SK-N-SH (cell line): Measurements from ENCODE around the gene RAB3IL1. TPM values are rescaled to one million over a fixed set of nuclear protein-coding genes. Genes with fewer than 3 reads are reported as not detected.

ENCODE experiments used
- CTCF ChIA-PET: fragments of 300-600, 350-600 bp; formaldehyde crosslinking; extraction: SDS; loops from one replicate; lab custom pipeline; 2021; lab: Yijun Ruan, JAX
- POLR2A ChIA-PET: fragments of 350-600 bp; sonication (Branson Sonifier 250); formaldehyde crosslinking; extraction: SDS; loops from one replicate; lab custom pipeline; 2020; ENCODE audit warnings: antibody characterized with exemption, inconsistent platforms; lab: Yijun Ruan, JAX
- DNase-seq: peaks from one replicate; pipeline ENCODE4 v3.0.0; 2012
- H2AFZ ChIP-seq: fragments of 200-600 bp; sonication (generic); 2 replicates; pipeline ENCODE4 v1.8.1; 2016; ENCODE audit warnings: antibody characterized with exemption, mild to moderate bottlenecking, low read depth
- H3F3A ChIP-seq: fragments of 200-600 bp; sonication (generic); replicated peaks from 2 replicates; pipeline ENCODE3; 2016; ENCODE audit warnings: antibody characterized with exemption, mild to moderate bottlenecking; ENCODE audit not compliant: insufficient read depth
- H3K27ac ChIP-seq, 2 experiments: fragments of 200-500 bp in 1 of 2; fragments of 200-600 bp in 1 of 2; sonication (Bioruptor generic) in 1 of 2; sonication (generic), shearing (Covaris generic) in 1 of 2; 2 replicates each; pipeline versions ENCODE4 v1.5.1 to v1.6.1; 2014 to 2016; ENCODE audit warnings: low read depth in 2 of 2, inconsistent platforms in 1 of 2, low read length in 1 of 2, mild to moderate bottlenecking in 1 of 2, mixed read lengths in 1 of 2
- H3K27me3 ChIP-seq: fragments of 200-600 bp; sonication (generic), shearing (Covaris generic); 2 replicates; pipeline ENCODE4 v1.6.1; 2016; ENCODE audit warnings: mixed run types; ENCODE audit not compliant: insufficient read depth
- H3K36me3 ChIP-seq, 2 experiments: fragments of 200-500 bp in 1 of 2; fragments of 200-600 bp in 1 of 2; sonication (Bioruptor generic) in 1 of 2; sonication (generic) in 1 of 2; replicated peaks in 1 of 2; 2 replicates each; pipeline versions ENCODE3 to v1.5.1; 2014 to 2016; ENCODE audit warnings: low read length in 1 of 2, mild to moderate bottlenecking in 1 of 2; ENCODE audit not compliant: insufficient read depth in 2 of 2, control insufficient read depth in 1 of 2
- H3K4me1 ChIP-seq, 2 experiments: fragments of 200-500 bp in 1 of 2; fragments of 200-600 bp in 1 of 2; sonication (Bioruptor generic) in 1 of 2; sonication (generic), shearing (Covaris generic) in 1 of 2; 2 replicates each; pipeline versions ENCODE4 v1.5.1 to v1.6.1; 2014 to 2016; ENCODE audit warnings: low read depth in 1 of 2, low read length in 1 of 2, mixed run types in 1 of 2; ENCODE audit not compliant: insufficient read depth in 2 of 2, control insufficient read depth in 1 of 2
- H3K4me2 ChIP-seq: fragments of 200-600 bp; sonication (generic), shearing (Covaris generic); 2 replicates; pipeline ENCODE4 v1.6.1; 2017; ENCODE audit warnings: mixed run types
- H3K4me3 ChIP-seq, 2 experiments: fragments of 200-500 bp in 1 of 2; fragments of 200-600 bp in 1 of 2; sonication (Bioruptor generic) in 1 of 2; sonication (generic), shearing (Covaris generic) in 1 of 2; 2 replicates each; pipeline versions ENCODE4 v1.5.1 to v1.8.1; 2014 to 2016; ENCODE audit warnings: low read depth in 2 of 2, inconsistent platforms in 1 of 2, low read length in 1 of 2, mild to moderate bottlenecking in 1 of 2, mixed read lengths in 1 of 2, moderate library complexity in 1 of 2
- H3K79me2 ChIP-seq: fragments of 200-600 bp; sonication (generic); 2 replicates; pipeline ENCODE4 v1.8.1; 2017; ENCODE audit warnings: mild to moderate bottlenecking; ENCODE audit not compliant: insufficient read depth
- H3K9ac ChIP-seq: fragments of 200-600 bp; sonication (generic); 2 replicates; pipeline ENCODE4 v1.6.1; 2017; ENCODE audit warnings: mixed run types
- H3K9me2 ChIP-seq: fragments of 200-600 bp; sonication (generic); 2 replicates; pipeline ENCODE4 v1.6.1; 2017; ENCODE audit warnings: mixed run types
- H3K9me3 ChIP-seq: fragments of 200-600 bp; sonication (generic); 2 replicates; pipeline ENCODE4 v1.6.1; 2017; ENCODE audit warnings: mixed run types, mild to moderate bottlenecking, moderate library complexity
- H4K20me1 ChIP-seq: fragments of 200-600 bp; sonication (generic); 2 replicates; pipeline ENCODE4 v1.6.1; 2017; ENCODE audit warnings: mild to moderate bottlenecking, mixed run types; ENCODE audit not compliant: insufficient read depth
- CHD2 ChIP-seq: fragments of 150-350 bp; IDR thresholded peaks from 2 replicates; pipeline ENCODE4 v1.6.1; 2018; ENCODE audit warnings: low read length; ENCODE audit not compliant: partially characterized antibody
- ELF1 ChIP-seq: IDR thresholded peaks from 2 replicates; pipeline ENCODE4 v1.4.0; 2012
- EP300 ChIP-seq, 2 experiments: IDR thresholded peaks; 2 replicates each; pipeline versions ENCODE4 v1.4.0 to v1.6.1; 2012; ENCODE audit warnings: borderline replicate concordance in 1 of 2, low read depth in 1 of 2, low read length in 1 of 2
- EZH2phosphoT487 ChIP-seq: fragments of 200-600 bp; sonication (generic); IDR thresholded peaks from 2 replicates; pipeline ENCODE4 v1.6.1; 2017; ENCODE audit warnings: low read depth, mixed run types, mild to moderate bottlenecking, antibody characterized with exemption, moderate library complexity, borderline replicate concordance
- MEF2A ChIP-seq: IDR thresholded peaks from 2 replicates; pipeline ENCODE4 v1.4.0; 2012; ENCODE audit warnings: low read depth, borderline replicate concordance
- NFIC ChIP-seq: IDR thresholded peaks from 2 replicates; pipeline ENCODE4 v1.4.0; 2012; ENCODE audit warnings: borderline replicate concordance
- NRF1 ChIP-seq: IDR thresholded peaks from 2 replicates; pipeline ENCODE4 v1.6.1; 2012; ENCODE audit warnings: low read depth, mild to moderate bottlenecking, low read length
- POLR2AphosphoS5 ChIP-seq: IDR thresholded peaks from 2 replicates; pipeline ENCODE4 v1.6.1; 2012; ENCODE audit warnings: low read depth, low read length
- RAD21 ChIP-seq: IDR thresholded peaks from 2 replicates; pipeline ENCODE4 v1.6.1; 2012; ENCODE audit warnings: mild to moderate bottlenecking, low read length
- RFX5 ChIP-seq: IDR thresholded peaks from 2 replicates; pipeline ENCODE4 v1.6.1; 2012; ENCODE audit warnings: mild to moderate bottlenecking, improper control_type of control experiment, low read length
- RXRA ChIP-seq: IDR thresholded peaks from 2 replicates; pipeline ENCODE4 v1.4.0; 2012; ENCODE audit warnings: low read depth, mild to moderate bottlenecking, borderline replicate concordance
- SMC3 ChIP-seq: IDR thresholded peaks from 2 replicates; pipeline ENCODE4 v1.6.1; 2012; ENCODE audit warnings: low read depth, low read length, improper control_type of control experiment
- TAF1 ChIP-seq: IDR thresholded peaks from 2 replicates; pipeline ENCODE4 v1.6.1; 2012; ENCODE audit warnings: low read depth, mild to moderate bottlenecking, low read length, moderate library complexity, borderline replicate concordance
- TCF12 ChIP-seq: IDR thresholded peaks from 2 replicates; pipeline ENCODE4 v1.4.0; 2012
- YY1 ChIP-seq: IDR thresholded peaks from 2 replicates; pipeline ENCODE4 v1.4.0; 2012; ENCODE audit warnings: low read depth, mild to moderate bottlenecking
- WGBS: methylation state at CpG from one replicate; pipeline ENCODE4 v1.1.6; 2017; ENCODE audit warnings: low lambda C conversion rate; 5-methylcytosine and 5-hydroxymethylcytosine counted together
- polyA plus RNA-seq, 3 experiments: library from polyadenylated mRNA; depleted of rRNA; stranded (reverse); fragments of >200 nt; gene quantifications; 2 replicates each; pipeline ENCODE4 v1.2.3, GENCODE V29; 2012
- TF ChIP-seq, protein P1 (sequence below): IDR thresholded peaks from 2 replicates; pipeline ENCODE4; 2012
- TF ChIP-seq, protein P2 (sequence below): fragments of 150-350 bp; IDR thresholded peaks from 2 replicates; pipeline ENCODE4 v1.6.1; 2016; ENCODE audit warnings: mild to moderate bottlenecking, low read depth, low read length
- TF ChIP-seq, protein P3 (sequence below): fragments of 200-600 bp; sonication (generic); IDR thresholded peaks from 2 replicates; pipeline ENCODE4 v1.6.1; 2017; ENCODE audit warnings: antibody characterized with exemption, mild to moderate bottlenecking, moderate library complexity
- TF ChIP-seq, protein P4 (sequence below): IDR thresholded peaks from 2 replicates; pipeline ENCODE4 v1.4.0; 2012; ENCODE audit warnings: low read depth, borderline replicate concordance
- TF ChIP-seq, protein P5 (sequence below): IDR thresholded peaks from 2 replicates; pipeline ENCODE4 v1.4.0; 2012; ENCODE audit warnings: low read depth, borderline replicate concordance

Gene RAB3IL1
- polyA plus RNA-seq, 1 of the 3 experiments (the other 2 are of a cell fraction), result 10.2 TPM

DNA sequence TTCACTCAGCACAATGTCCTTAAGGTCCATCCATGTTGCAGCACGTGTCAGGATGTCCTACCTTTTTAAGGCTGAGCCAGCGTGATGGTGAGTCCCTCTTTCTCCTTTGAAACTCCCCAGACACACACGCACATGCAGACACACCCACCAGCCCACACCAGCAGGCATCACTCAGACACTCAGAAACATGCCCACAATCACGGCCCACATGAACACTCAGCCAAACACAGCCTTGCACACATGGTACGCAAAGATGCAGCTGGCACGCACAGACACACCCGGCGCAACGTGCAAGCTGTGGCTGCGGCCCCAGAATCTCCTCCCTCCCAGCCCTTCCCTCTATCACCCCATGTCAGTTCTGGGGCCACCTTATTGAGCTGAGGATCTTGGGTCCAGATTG is 34.0 kb downstream of the RAB3IL1 start:
- Histone ChIP-seq H3F3A (peaks cover 7% of the 10 kb centered on the region), H3K9ac (no peak overlapping the region), H2AFZ (no peak overlapping the region), H4K20me1 (peaks cover 7% of the 10 kb centered on the region; the same call in 1 of the 2 replicates), H3K9me3 (no peaks in the 10 kb centered on the region), H3K9me2 (no peaks in the 10 kb centered on the region), H3K4me3 (no peak overlapping the region), H3K4me2 (no peak overlapping the region), H3K27me3 (no peaks in the 10 kb centered on the region), H3K79me2 (peaks cover 24% of the 10 kb centered on the region; the same call in 1 of the 2 replicates), H3K4me1 (peaks cover 4 to 11% of the 10 kb centered on the region in 2 experiments; a peak in 3 of 4 replicates), H3K36me3 (peaks cover 0 to 5% of the 10 kb centered on the region in 2 experiments), H3K27ac (no peak overlapping the region)
- DNase-seq, result no peak
- 85% methylated on average over 10 of the region's 10 CpGs for WGBS
- CTCF ChIA-PET, result interaction anchor here (1.2 to 6.9 kb wide), 8 partner anchors 8 to 199 kb away, joined by 5 to 64 read pairs (median 14); no protein-coding TSS in a partner anchor
- TF ChIP-seq RAD21 (no peak), RXRA (no peak), RFX5 (no peak)
- TF ChIP-seq, protein P1, sequence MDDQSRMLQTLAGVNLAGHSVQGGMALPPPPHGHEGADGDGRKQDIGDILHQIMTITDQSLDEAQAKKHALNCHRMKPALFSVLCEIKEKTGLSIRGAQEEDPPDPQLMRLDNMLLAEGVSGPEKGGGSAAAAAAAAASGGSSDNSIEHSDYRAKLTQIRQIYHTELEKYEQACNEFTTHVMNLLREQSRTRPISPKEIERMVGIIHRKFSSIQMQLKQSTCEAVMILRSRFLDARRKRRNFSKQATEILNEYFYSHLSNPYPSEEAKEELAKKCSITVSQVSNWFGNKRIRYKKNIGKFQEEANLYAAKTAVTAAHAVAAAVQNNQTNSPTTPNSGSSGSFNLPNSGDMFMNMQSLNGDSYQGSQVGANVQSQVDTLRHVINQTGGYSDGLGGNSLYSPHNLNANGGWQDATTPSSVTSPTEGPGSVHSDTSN, result no peak
- POLR2A ChIA-PET, result no interaction called here

DNA sequence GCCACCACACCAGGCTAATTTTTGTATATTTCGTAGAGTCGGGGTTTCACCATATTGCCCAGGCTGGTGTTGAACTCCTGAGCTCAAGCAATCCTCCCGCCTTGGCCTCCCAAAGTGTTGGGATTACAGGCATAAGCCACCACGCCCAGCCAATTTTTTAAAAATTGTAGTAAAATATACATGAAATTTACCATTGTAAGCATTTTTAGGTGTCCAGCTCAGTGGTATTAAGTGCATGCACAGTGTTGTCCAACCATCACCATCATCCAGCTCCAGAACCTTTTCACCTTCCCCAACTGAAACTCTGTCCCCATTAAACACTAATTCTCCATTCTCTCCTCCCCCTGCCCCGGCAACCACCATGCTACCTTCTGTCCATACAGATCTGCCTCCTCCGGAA is 34.5 kb downstream of the RAB3IL1 start:
- peaks cover under 1 to 11% of the 10 kb centered on the region in 2 experiments; a peak in 3 of 4 replicates for H3K4me1 ChIP-seq
- H3K4me2 ChIP-seq, result no peak overlapping the region
- no peaks in the 10 kb centered on the region for H3K9me2 ChIP-seq
- H3K36me3 ChIP-seq, result peaks cover 0 to 9% of the 10 kb centered on the region in 2 experiments
- POLR2A ChIA-PET, result no interaction called here
- no peak for DNase-seq
- no peak overlapping the region for H3K9ac ChIP-seq
- H3K9me3 ChIP-seq, result no peaks in the 10 kb centered on the region
- CTCF ChIA-PET, result interaction anchor here (1.2 to 6.9 kb wide), 5 partner anchors 15 to 199 kb away, joined by 5 to 64 read pairs (median 19); no protein-coding TSS in a partner anchor
- H3K27me3 ChIP-seq, result no peaks in the 10 kb centered on the region
- H3F3A ChIP-seq, result peaks cover 2% of the 10 kb centered on the region
- H2AFZ ChIP-seq, result no peak overlapping the region
- 77% methylated on average over 6 of the region's 6 CpGs for WGBS
- H3K79me2 ChIP-seq, result peaks cover 23% of the 10 kb centered on the region; the same call in 1 of the 2 replicates
- peaks cover 7% of the 10 kb centered on the region; the same call in 1 of the 2 replicates for H4K20me1 ChIP-seq
- H3K27ac ChIP-seq, result no peak overlapping the region
- no peak overlapping the region for H3K4me3 ChIP-seq
- no peak for TF ChIP-seq NFIC
- TF ChIP-seq ELF1, result no peak
- TF ChIP-seq, protein P2, sequence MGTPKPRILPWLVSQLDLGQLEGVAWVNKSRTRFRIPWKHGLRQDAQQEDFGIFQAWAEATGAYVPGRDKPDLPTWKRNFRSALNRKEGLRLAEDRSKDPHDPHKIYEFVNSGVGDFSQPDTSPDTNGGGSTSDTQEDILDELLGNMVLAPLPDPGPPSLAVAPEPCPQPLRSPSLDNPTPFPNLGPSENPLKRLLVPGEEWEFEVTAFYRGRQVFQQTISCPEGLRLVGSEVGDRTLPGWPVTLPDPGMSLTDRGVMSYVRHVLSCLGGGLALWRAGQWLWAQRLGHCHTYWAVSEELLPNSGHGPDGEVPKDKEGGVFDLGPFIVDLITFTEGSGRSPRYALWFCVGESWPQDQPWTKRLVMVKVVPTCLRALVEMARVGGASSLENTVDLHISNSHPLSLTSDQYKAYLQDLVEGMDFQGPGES, result no peak
- TF ChIP-seq TAF1, result no peak
- TF ChIP-seq CHD2, result no peak
- TF ChIP-seq, protein P3, sequence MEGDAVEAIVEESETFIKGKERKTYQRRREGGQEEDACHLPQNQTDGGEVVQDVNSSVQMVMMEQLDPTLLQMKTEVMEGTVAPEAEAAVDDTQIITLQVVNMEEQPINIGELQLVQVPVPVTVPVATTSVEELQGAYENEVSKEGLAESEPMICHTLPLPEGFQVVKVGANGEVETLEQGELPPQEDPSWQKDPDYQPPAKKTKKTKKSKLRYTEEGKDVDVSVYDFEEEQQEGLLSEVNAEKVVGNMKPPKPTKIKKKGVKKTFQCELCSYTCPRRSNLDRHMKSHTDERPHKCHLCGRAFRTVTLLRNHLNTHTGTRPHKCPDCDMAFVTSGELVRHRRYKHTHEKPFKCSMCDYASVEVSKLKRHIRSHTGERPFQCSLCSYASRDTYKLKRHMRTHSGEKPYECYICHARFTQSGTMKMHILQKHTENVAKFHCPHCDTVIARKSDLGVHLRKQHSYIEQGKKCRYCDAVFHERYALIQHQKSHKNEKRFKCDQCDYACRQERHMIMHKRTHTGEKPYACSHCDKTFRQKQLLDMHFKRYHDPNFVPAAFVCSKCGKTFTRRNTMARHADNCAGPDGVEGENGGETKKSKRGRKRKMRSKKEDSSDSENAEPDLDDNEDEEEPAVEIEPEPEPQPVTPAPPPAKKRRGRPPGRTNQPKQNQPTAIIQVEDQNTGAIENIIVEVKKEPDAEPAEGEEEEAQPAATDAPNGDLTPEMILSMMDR, result no peak
- TF ChIP-seq MEF2A, result no peak
- TF ChIP-seq SMC3, result no peak
- TF ChIP-seq NRF1, result no peak
- TF ChIP-seq, protein P4, sequence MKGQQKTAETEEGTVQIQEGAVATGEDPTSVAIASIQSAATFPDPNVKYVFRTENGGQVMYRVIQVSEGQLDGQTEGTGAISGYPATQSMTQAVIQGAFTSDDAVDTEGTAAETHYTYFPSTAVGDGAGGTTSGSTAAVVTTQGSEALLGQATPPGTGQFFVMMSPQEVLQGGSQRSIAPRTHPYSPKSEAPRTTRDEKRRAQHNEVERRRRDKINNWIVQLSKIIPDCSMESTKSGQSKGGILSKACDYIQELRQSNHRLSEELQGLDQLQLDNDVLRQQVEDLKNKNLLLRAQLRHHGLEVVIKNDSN, result no peak
- TF ChIP-seq YY1, result no peak
- no peak for TF ChIP-seq EP300 (IDR thresholded peaks at IDR 0.05; ENCODE audit: borderline replicate concordance in 1 of 2, low read depth in 1 of 2, low read length in 1 of 2)
- no peak for TF ChIP-seq TCF12
- TF ChIP-seq, protein P1, result no peak
- TF ChIP-seq, protein P5, sequence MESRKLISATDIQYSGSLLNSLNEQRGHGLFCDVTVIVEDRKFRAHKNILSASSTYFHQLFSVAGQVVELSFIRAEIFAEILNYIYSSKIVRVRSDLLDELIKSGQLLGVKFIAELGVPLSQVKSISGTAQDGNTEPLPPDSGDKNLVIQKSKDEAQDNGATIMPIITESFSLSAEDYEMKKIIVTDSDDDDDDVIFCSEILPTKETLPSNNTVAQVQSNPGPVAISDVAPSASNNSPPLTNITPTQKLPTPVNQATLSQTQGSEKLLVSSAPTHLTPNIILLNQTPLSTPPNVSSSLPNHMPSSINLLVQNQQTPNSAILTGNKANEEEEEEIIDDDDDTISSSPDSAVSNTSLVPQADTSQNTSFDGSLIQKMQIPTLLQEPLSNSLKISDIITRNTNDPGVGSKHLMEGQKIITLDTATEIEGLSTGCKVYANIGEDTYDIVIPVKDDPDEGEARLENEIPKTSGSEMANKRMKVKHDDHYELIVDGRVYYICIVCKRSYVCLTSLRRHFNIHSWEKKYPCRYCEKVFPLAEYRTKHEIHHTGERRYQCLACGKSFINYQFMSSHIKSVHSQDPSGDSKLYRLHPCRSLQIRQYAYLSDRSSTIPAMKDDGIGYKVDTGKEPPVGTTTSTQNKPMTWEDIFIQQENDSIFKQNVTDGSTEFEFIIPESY, result no peak
- no peak for TF ChIP-seq POLR2AphosphoS5
- no peak for TF ChIP-seq RXRA
- TF ChIP-seq EZH2phosphoT487, result no peak
